ENCODE results near the gene PTPN11.

The PTPN11 gene

DNA sequence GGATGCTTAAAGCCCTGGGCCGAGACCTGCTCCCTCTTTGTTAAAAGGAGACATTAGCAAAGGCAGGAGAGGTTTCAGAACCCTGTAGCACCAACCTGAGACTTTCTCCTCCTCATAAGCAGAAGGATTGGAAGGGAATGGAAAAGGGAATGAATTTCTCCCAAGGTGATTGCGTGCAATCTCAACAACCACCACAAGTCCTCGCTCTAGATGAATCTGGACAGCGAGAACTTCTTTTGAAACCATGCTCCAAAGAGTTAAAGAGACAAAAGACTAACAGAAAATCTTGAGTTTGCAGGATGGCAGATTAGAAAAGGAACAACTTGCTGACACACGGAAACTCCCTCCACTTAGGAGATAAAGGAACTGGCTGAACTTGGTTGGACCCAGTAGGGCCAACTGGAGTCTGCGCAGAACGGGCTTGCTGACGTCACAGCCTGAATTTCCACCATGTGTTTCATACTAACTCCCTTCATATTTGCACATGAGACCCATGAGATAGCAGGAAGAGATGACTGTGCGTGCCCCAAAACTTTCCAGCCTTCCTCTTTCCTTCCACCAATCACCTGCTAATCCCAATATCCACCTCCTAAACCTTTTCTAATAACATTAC, 137.0 kb downstream of the PTPN11 start:
- no peak for DNase-seq

DNA sequence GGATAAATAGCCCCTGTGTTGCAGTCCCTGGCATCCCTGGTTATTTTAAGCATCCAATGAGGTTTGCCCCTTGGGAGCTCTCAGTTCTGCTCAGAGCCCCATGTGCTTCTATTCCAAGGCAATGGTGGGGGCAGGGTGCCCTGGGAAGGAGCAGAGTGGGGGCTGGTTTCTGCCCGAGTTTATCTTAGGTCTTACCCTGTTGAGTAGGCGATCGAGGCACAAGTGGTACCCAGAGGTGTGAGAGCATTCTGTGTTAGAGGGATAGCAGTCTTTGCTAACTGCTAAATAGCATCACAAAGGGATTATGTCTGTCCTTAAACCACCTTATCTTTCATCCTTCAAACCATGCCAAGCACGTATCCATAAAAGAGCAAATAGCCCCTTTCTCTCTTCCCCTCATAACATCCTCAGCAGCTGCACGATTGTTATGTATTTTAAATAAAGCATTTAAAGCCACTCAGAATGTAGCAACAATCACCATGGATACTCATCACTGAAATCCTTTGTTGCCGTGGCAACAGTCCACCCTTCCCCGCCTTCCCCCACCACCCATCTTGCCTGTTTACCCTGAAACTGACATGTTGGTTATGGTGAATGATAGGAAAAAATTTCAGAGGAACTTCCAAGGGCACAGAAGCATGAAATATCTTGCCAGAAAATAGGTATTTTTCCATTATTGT, 139.3 kb downstream of the PTPN11 start:
- DNase-seq = no peak

All from NCI-H187 treated with DMSO at 0.1 percent for 48 hours (cell line).